HG02852 (cell line): ENCODE data around the gene GINS1.
"Not testable (repeated sequence)": the region's sequence is repeated elsewhere in the genome, so short reads cannot be mapped to it uniquely, and the experiment has no call there.

Source experiments
- ATAC-seq: cut with Tn5 transposase; IDR thresholded peaks from one replicate; pipeline ENCODE4 v1.9.1; 2021; ENCODE audit warnings: mild to moderate bottlenecking, moderate library complexity; ENCODE audit not compliant: unreplicated experiment

Gene GINS1

DNA sequence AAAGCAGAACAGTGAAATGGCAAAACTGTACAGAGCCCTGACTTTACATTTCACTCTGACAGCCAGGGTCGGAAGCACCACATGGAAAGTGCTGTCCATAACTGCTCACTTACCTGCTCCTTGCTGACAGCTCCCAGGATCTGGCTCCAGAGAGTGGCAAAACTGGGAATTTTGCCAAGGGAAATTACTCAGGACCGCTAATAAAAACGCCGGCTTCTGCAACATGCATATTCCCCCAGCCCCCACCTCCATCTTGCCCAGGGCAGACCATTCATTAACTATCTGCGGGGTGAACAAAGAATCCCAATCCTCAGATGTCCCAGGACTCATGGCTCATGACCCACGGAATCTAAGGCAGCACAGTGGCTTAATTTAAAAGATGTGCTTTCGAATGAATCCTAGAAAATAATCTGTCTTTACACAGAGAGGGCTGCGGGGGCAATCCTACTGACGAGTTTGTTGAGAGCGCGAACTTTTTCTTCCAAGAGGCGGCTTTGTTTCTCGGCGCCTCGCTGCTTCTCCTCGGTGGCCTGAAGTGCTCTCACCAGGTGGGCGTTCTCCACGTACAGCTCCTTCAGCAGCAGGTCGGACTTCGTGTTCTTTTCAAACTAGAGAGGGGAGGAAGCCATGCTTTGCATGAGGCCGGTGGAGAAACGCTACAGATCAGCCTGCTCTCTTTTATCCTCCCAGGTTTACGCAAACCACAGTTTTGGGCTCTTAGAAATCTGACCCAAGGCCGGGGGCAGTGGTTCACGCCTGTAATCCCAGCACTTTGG lies 45.8 kb downstream of the GINS1 start:
- ATAC-seq = no peak

DNA sequence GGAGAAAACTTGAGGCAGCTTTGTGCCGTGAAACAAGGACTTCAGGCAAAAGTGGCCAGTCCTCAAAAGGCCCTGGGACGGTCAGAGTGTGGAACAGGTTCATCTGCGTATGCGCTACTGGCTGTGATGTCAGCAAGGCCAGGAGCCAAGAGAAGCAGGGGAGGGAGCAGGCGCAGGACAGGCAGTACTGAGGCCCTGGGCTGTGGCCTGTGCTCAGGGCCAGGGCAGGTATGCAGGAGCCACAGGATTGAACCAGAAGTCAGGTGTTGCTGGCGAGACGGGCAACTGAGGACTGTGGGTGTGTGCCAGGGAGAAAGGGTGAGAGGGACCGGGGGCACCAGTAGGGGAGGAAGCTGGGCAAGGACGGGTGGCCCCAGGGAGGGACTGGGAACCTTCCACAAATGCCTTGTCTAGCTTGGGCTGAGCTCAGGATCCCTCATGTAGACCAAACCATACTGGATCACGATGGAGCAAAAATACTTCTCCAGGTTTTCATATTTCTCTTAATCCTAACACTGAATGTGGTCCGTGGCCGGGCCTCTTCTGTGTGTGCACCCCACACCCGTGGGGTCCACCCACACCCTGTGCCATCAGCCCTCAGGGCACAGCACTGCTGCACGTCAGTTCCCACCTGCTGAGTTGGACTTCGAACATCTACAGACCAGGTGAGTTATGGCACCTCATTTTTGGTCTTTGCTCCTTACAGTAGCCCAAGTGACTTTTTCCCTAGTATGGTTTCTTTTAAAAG lies 46.9 kb downstream of the GINS1 start:
- no peak for ATAC-seq

DNA sequence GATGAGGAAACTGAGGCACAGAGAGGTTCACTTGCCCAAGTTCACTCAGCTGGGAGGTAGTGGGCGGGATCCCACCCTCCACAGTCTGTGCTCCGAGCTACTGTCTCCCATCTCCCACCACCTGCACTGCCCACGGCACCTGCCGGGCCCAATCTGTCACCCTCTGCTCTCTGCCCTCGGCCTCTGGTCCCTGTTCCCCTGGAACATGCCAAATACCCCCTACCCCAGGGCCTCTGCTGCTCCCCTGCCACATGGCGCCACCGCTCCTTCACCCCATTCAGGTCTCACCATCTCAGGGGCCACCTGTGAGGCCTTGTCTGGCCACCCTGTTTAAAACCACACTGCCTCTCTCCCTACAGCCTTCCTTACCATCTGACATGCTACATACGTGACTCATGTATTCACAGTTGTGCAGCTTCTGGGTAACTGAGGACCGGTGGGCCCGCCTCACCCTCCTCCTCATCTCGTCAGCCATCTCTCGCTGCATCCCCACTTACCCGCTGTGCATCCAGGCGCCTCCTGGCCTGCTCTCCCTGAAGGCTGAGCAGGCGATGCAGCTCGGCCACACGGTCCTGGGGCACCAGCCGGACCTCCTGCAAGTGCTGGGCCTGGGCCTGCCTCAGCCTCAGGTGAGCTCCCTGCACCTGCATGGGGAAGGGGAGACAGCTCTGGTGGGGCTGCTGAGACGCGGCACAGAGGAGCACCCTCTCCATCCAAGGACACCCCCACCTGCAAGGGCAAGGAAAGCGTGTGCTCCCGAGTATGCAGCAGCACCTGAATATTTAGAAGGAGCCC lies 50.6 kb downstream of the GINS1 start:
- no peak for ATAC-seq

DNA sequence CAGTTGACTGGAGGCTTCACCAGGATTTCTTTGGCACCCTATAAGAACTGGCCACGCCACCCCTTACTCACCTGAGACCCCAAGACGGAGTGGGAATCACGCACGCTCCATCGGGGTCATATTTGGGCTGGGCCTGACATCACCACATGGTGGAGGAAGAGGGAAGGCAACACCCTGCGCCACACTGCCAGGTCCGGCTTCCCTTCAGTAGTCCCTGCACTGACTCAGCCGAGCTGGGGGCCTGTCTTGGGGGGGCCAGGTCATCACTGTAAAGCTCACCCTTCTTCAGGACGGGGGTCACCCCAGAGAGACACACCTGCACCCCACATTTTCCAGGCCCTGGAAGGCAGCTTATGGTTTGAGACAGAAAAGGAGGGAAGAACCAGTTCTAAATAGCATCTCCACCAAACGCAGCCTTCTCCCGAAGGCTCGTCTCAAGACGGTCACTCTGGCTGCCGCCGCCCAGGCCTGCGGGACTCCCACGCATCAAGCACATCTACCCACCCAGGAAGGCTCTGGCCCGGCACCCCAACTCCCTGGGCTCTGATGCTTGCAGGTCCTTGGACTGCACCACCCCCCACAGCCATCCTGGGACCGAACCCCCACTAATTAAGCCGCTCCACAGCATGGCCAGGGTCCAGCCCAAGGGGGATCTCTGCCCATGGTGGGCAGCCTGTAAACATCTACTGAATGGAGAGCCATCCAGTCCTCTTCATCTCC lies 51.8 kb downstream of the GINS1 start:
- ATAC-seq = no peak

DNA sequence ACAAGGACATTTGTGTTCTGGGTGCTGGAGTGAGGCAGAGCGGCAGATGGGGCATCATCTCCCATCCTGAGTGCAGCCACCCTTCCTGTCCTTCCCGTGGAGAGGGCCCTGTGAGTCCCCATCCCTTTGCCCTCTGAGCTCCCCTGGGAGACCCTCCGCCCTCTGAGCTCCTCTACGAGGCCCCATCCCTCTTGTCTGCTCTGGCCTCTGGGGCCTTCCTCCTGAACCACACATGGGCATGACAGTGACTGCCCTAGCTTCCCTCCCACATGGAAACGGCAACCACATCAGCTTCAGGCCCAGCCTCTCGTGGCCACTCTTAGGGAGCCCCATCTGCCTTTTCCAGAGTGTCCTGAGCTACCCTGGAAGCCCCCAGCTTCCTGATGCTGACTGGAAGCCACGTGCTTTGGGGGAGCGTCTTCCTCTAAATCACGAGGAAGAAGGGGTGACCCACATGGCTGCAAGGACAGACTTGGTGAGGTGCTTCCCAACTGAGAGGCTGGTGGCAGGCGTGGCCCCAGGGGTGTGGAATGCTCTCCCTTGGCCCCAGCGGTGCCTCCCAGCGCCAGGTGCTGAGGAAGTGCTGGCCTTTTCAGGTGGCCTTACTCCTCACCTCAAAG lies 52.6 kb downstream of the GINS1 start:
- ATAC-seq = no peak

DNA sequence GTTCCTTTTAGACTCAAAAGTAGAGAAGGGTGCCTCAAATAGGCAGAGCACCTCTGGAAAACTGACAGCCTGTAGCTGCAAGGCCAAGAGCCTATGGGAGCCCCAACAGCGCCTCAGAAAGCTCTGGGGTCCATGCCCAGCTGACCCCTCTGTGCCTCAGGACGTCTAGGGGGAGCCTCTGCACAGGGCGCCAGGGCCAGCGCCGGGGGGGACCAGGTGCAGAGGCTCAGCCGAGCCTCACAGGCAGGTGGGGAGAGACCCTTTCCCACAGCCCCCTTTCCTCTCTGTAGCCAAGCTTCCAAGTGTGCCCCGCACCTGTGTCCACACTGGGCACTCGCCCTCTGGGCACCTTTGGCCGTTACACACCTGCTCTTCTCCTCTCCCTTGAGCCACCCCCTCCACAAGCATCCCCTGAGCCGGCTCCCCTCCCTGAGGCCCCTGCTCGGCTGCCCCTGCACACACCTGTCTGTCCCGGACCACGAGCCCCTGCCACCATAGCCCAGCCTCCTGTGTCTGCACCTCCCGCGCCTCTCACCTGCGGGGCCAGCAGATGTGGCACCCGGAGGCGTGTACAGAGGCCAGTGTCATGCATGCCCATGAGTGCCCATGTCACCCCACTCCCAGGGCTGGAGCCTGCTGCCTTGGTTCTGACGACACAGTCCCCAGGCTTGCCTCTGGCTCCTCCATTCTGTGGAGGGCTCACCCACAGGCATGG lies 53.2 kb downstream of the GINS1 start:
- ATAC-seq = no peak

DNA sequence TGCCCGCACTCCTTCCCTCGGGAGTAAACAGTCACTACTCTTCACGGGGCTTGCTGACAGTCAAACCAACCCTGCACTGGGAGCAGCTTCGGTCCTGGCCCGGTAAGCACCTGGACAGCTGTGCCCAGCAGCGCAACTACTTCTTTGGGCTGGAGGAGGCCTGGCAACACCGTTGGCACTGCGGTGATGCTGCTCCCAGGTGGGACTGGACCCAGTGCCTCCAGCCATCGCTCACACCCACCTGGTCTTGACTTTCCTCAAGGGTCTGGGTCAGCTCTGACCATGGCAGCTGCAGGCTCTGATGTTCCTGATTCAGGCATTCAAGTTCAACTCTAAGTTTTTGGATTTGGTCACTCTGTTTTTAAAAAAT lies 53.8 kb downstream of the GINS1 start:
- ATAC-seq = no peak

DNA sequence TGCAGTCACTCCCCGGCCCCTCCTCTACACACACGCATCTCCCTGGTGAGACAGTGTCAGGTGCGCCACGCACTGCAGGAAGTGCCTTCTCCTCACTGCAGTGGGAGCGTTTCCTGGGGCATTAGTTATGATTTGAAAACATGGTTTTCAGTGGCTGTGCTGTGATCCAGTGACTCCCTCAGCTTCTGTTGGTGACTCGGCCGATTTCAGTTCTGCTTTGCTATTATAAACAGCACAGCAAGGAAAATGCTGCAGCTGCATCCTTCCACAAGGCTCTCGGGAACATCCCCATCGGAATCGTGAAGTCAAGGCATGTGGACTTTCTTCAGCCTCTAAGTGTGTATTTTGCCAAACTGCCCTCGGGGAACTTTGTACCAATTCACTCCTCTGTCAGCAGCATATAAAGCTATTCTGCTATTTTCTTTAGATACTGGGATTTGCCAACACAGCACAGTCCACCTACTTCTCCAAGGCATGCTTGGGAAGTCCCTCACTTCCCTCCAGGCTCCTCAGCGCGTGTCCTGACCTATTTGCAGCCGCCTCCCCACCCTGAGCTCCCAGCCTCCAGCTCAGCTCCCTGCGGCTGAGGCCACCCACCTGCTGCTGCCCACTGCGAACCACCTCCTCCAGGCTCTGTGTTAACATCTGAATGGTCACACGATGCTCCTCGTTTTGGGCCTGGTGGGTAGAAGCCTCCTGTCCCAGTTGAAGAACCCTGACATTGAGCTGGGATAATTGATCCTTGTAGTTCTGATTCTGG lies 54.5 kb downstream of the GINS1 start:
- no peak for ATAC-seq

DNA sequence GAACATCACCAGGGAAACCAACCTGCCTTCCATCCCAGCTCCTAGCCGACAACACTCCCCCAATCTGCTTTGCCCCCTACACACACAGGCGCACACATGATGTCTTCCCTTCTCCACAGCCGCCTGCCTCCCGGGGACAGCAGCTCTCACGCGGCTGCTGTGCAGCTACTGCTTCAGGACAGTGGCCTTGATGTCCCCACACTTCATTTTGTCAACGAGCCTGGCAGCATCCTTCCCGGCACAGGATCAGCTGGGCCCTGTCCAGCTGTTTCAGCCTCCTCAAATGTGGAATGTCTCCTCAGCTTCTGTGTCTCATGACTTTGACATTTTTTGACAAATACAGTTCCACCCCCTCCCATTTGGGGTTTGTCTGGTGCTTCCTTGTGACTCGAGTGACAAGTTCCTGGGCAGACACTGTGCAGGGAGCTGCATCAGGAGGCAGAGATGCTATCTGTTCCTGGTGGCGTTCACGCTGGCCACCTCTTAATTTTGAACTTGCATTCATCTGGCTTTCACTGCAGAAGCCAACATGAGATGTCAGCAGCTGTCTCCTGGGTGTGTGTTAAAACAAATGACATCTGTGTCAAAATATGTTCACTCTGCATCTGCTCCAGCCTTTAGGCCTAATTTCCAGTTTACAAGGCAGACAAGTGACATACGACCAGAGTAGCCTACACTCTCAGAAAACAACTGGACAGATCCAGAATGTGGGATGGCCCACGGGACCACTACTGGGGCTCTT lies 57.2 kb downstream of the GINS1 start:
- ATAC-seq = no peak

DNA sequence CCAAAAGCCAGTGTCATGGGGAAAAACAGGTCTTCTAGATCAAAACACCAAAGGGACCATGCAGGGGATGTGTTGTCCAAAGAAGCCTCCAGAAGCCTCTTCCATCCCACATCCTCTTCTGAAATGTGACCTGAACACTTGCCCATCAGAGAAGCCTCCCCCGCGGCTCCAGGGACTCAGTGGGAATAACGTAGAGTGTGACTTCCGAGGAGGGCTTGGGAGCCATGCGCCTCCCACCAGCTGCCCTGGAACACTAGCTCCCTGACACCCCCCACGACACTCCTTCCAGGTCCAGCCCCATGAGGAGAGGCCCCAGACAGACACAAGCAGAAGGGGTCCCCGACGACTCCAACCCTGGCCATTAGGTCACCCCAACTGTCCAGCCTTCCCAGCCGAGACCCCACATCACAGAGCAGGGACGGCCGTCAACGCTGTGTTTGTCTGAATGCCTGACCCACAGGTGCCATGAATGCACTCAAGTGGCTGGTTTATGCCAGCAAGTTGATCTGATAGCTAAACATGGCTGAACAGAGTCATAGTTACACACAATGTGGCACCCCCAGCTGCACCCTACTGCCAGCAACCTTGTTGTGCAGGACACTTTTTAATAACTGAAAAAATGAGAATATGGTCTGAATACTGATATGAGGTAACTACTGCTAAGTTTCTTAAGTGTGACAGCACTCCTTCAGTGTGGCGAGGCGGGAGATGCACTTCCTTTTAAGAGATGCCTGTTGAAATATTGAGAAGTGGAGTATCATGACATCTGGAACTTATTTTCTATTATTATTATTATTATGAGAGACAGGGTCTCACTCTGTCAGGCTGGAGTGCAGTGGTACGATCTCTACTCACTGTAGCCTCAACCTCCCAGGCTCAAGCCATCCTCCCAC lies 58.0 kb downstream of the GINS1 start:
- no peak for ATAC-seq

DNA sequence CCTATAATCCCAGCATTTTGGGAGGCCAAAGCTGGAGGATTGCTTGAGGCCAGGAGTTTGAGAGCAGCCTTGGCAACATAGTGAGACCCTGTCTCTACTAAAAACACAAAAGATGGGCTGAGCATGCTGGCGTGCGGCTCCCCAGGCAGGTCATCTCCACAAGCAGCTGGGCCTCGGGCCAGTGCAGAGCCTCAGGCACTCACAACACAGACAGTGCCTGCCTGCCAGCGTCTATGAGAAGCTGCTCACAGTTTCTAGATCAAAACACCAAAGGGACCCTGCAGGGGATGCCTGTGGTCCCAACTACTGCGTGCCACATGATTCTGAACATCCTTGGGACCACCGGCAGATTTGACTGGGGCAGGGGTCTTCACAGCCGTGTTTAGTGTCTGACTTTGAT lies 59.4 kb downstream of the GINS1 start:
- ATAC-seq = no peak

DNA sequence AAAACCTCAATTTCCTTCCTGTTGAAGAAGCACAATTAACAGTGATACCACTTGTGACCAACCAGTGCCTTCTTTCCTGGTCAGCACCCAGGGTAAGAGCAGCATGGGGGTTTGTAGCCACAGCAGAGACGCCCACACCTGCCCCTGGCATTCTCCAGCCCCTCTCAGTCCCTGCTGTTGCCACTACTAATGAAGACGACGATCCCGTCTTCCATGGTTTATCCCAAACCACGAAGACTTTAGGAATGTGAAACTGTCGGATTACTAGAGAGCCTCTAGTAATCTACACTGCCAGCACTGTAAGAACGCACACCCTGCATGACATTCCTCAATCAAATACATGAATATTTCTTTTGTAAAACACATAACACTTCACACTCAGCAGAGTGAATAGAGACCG lies 60.0 kb downstream of the GINS1 start:
- ATAC-seq = no peak

DNA sequence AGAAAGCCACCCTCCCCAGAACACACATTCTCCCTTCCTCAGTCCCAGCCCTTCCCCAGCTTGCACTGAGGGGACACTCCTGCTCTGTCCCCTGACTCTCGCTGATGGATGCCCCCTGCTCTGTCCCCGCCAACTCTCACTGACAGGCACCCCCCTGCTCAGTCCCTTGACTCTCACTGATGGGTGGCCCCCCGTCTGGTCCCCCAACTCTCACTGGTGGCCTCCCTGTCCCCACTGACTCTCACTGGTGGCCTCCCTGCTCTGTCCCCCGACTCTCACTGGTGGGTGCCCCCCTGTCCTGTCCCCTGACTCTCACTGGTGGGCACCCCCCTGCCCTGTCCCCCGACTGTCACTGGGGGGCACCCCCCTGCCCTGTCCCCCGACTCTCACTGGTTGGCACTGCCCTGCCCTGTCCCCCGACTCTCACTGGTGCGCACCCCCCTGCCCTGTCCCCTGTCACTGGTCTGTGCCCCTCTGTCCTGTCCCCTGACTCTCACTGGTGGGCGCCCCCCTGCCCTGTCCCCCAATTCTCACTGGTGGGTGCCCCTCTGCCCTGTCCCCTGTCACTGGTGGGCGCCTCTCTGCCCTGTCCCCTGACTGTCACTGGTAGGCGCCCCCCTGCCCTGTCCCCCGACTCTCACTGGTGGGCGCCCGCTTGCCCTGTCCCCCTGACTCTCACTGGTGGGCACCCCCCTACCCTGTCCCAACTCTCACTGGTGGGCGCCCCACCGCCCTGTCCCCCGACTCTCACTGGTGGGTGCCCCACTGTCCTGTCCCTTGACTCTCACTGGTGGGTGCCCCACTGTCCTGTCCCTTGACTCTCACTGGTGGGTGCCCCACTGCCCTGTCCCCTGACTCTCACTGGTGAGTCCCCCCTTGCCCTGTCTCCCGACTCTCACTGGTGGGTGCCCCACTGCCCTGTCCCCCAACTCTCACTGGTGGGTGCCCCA lies 60.9 kb downstream of the GINS1 start:
- ATAC-seq = no peak

DNA sequence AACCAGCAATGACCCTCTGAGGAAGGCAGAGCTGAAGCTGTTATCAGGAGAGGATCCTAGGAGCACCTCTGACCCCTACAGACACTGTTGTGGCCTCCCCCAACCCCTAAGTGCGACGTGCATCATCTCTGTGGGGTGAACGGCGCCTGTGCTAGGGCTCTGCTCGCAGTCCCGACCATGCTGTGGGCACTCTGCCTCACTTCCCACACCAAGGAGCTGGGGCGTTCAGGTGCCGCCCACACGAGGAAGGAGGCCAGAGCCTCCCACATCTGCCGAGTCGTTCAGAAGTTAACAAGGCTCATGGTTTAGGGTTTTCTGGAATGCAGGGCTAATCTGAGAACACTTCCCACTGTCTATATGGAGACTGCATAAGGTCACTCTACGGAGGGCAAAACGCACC lies 62.1 kb downstream of the GINS1 start:
- no peak for ATAC-seq

DNA sequence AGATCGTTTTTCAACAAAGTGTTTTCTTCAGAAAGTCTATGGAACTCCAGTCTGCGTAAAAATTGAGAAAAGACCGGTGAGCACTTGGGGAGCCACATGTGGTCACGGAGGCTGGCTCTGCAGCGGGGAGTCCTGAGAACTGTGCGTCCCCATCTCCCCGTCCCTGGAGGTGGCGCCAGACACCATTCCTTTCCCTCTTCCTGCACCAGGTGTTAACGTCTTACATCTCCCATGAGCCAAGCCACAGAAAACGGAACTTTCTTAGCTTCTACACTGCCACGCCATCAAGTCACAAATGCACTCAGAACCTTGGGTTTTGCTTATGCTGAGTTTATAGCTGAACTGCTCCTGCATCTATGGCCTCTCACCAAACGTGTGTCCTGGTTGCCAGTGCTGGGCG lies 62.6 kb downstream of the GINS1 start:
- ATAC-seq = peak; percentile 89

DNA sequence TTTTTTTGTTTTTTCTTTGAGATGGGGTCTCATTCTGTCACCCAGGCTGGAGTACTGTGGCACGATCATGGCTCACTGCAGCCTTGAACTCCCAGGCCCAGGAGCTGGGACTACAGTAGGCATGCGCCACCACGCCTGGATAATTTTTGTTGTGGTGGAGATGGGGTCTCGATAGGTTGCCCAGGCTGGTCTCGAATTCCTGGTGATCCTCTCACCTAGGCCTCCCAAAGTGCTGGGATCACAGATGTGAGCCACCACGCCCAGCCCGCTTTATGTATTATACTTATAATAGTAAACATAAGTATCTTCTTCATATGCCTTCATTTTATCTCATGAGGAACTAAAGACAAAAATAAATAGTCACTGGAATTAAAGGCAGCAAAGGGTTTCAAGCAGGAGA lies 63.5 kb downstream of the GINS1 start:
- ATAC-seq = no peak

DNA sequence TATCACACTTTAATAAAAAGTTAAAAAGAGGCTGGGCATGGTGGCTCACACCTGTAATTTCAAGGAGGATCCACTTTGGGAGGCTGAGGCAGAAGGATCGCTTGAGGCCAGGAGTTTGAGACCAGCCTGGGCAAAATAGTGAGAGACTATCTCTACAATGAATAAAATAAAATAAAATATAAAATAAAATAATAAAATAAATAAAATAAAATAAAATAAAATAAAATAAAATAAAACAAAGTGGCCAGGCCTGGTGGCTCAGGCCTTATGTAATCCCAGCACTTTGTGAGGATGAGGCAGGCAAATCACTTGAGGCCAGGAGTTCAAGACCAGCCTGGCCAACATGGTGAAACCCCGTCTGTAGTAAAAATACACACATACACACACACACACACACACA lies 65.8 kb downstream of the GINS1 start:
- not testable (repeated sequence) for ATAC-seq
